T-helper 22 cell (primary cell): Measurements from ENCODE around the gene TMEM109.
"Not testable (repeated sequence)": the region's sequence is repeated elsewhere in the genome, so short reads cannot be mapped to it uniquely, and the experiment has no call there.

Experiments used
- DNase-seq: peaks from one replicate; pipeline ENCODE4 v3.0.0-alpha.2; 2020; ENCODE audit warnings: low read depth

Gene TMEM109

GRCh38 chr11:60878245-60879101, 35.5 kb upstream of the TMEM109 start:
- DNase-seq = no peak

- no peak for DNase-seq
Observed at GRCh38 chr11:60879104-60879503, 34.9 kb upstream of the TMEM109 start.

- no peak for DNase-seq
Observed at GRCh38 chr11:60879971-60880588, 33.9 kb upstream of the TMEM109 start.

- DNase-seq = no peak
Observed at GRCh38 chr11:60880643-60881282, 33.2 kb upstream of the TMEM109 start.

GRCh38 chr11:60887556-60887955, 26.4 kb upstream of the TMEM109 start:
- DNase-seq = no peak

- no peak for DNase-seq
Observed at GRCh38 chr11:60889869-60890311, 24.1 kb upstream of the TMEM109 start.

- no peak for DNase-seq
Observed at GRCh38 chr11:60890696-60891095, 23.3 kb upstream of the TMEM109 start.

GRCh38 chr11:60891103-60891741, 22.7 kb upstream of the TMEM109 start:
- no peak for DNase-seq

- DNase-seq = no peak
Observed at GRCh38 chr11:60895687-60896086, 18.3 kb upstream of the TMEM109 start.

GRCh38 chr11:60897496-60897895, 16.5 kb upstream of the TMEM109 start:
- DNase-seq = no peak

- DNase-seq = no peak
Observed at GRCh38 chr11:60899046-60899936, 14.7 kb upstream of the TMEM109 start.

- DNase-seq = no peak
Observed at GRCh38 chr11:60899977-60900376, 14.0 kb upstream of the TMEM109 start.

- DNase-seq = no peak
Observed at GRCh38 chr11:60900673-60901404, 13.1 kb upstream of the TMEM109 start.

GRCh38 chr11:60902625-60903024, 11.3 kb upstream of the TMEM109 start:
- DNase-seq = no peak

GRCh38 chr11:60905047-60905446, 8.9 kb upstream of the TMEM109 start:
- DNase-seq = no peak

- DNase-seq = no peak
Observed at GRCh38 chr11:60905551-60906113, 8.3 kb upstream of the TMEM109 start.

GRCh38 chr11:60906132-60906972, 7.6 kb upstream of the TMEM109 start, which contains the start of gene PRPF19:
Gene PRPF19, minus strand, starts transcription at chr11:60906585. Its CDS starts 203 bp downstream, at chr11:60906382.
- DNase-seq = peak; percentile 96

GRCh38 chr11:60908803-60909202, 5.2 kb upstream of the TMEM109 start:
- no peak for DNase-seq

GRCh38 chr11:60909680-60910280, 4.2 kb upstream of the TMEM109 start:
- not testable (repeated sequence) for DNase-seq
